SW 1271 (cell line): ENCODE results near the gene CTSF.

Source experiments
- DNase-seq, 2 experiments: peaks; one replicate each; lab custom pipeline; 2025; lab: John Stamatoyannopoulos, UW

Gene CTSF

GRCh38 chr11:66532784-66533183 is 35.6 kb downstream of the CTSF start:
- DNase-seq = no peak

- DNase-seq = no peak
Observed at GRCh38 chr11:66531841-66532240, 36.6 kb downstream of the CTSF start.

- DNase-seq = no peak
Observed at GRCh38 chr11:66530927-66531709, 37.3 kb downstream of the CTSF start.

- DNase-seq = no peak
Observed at GRCh38 chr11:66529655-66530054, 38.8 kb downstream of the CTSF start.

GRCh38 chr11:66529069-66529468 is 39.3 kb downstream of the CTSF start:
- no peak for DNase-seq

GRCh38 chr11:66524304-66525040 is 43.9 kb downstream of the CTSF start:
- no peak for DNase-seq

GRCh38 chr11:66523611-66524010 is 44.8 kb downstream of the CTSF start:
- DNase-seq = no peak
